Measurements from ENCODE around the gene HOXB1.

The HOXB1 gene

GRCh38 chr17:48490451-48490892 is 40.3 kb downstream of the HOXB1 start:
- in situ Hi-C loops (cut with HindIII; ENCODE audit: low sequenced_read_pairs), result no loop called here
- DNase-seq (ENCODE audit: low read depth), result no peak
- no peak for TF ChIP-seq CTCF (IDR thresholded peaks at IDR 0.05; ENCODE audit: low read depth, low read length, missing control alignments)

DNA sequence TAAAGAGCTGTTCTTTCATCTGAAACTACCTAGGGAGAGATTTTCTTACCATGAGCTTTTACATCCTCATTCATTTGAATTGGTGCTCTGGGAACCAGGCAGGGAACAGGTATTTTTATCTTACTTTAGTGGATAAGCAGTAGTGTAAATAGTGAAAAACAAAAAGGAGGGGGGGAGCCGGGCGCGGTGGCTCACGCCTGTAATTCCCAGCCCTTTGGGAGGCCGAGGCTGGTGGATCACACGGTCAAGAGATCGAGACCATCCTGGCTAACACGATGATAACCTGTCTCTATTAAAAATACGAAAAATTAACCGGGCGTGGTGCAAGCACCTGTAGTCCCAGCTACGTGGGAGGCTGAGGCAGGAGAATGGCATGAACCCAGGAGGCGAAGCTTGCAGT is 41.0 kb downstream of the HOXB1 start:
- no peak for DNase-seq (ENCODE audit: low read depth)
- in situ Hi-C loops (cut with HindIII; ENCODE audit: low sequenced_read_pairs), result no loop called here
- no peak for TF ChIP-seq CTCF (IDR thresholded peaks at IDR 0.05; ENCODE audit: low read depth, low read length, missing control alignments)
- H3K4me3 ChIP-seq (ENCODE audit: low read depth, low read length), result no peak overlapping the region

More at GRCh38 chr17:48490451-48490892, 40.3 kb downstream of the HOXB1 start:
- no peak overlapping the region for H3K4me3 ChIP-seq (ENCODE audit: low read depth, low read length)

- in situ Hi-C loops (cut with HindIII; ENCODE audit: low sequenced_read_pairs), result no loop called here
- no peak for DNase-seq (ENCODE audit: low read depth)
- no peak overlapping the region for H3K4me3 ChIP-seq (ENCODE audit: low read depth, low read length)
- TF ChIP-seq CTCF (IDR thresholded peaks at IDR 0.05; ENCODE audit: low read depth, low read length, missing control alignments), result no peak
These were observed 42.2 kb downstream of the HOXB1 start for GRCh38 chr17:48488548-48489106.

GRCh38 chr17:48487221-48487620 is 43.6 kb downstream of the HOXB1 start:
- in situ Hi-C loops (cut with HindIII; ENCODE audit: low sequenced_read_pairs), result no loop called here
- DNase-seq (ENCODE audit: low read depth), result no peak
- TF ChIP-seq CTCF (IDR thresholded peaks at IDR 0.05; ENCODE audit: low read depth, low read length, missing control alignments), result no peak
- no peak overlapping the region for H3K4me3 ChIP-seq (ENCODE audit: low read depth, low read length)

DNA sequence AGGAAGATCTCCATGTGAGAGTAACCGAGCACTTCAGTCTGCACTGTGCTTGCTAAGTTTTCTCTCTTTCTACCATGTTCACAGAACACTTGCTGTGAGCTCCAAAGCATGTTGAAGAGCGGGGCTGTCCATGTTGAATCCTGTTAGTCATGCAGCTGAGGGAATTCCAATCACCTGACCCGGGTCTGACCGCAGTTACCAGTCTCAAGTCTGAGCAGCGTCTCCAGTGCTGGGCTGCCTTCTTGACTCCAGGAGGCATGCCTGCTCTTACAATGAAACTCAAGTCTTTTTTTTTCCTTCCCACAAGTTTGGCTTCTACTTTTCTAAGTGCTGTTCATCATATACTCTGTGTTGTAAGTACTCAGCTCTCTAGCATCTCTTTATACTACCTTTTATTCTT is 44.3 kb downstream of the HOXB1 start:
- DNase-seq (ENCODE audit: low read depth), result peak; percentile 100
- in situ Hi-C loops (cut with HindIII; ENCODE audit: low sequenced_read_pairs), result no loop called here
- peak; percentile 53 for TF ChIP-seq CTCF (IDR thresholded peaks at IDR 0.05; ENCODE audit: low read depth, low read length, missing control alignments)
- no peak overlapping the region for H3K4me3 ChIP-seq (ENCODE audit: low read depth, low read length)

DNA sequence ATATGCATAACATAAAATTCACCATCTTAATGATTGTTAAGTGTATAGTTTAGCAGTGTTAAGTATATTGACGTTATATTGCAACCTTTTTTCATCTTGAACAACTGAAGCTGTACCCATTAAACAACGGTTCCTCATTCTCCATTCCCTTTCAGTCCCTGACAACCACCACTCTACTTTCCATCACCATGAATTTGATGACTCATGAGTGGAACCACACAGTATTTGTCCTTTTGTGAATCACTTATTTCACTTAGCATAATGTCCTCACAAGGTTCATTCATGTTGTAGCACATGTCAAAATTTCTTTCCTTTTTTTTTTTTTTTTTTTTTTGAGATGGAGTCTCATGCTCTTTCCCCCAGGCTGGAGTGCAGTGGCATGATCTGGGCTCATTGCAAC is 46.0 kb downstream of the HOXB1 start:
- no peak overlapping the region for H3K4me3 ChIP-seq (ENCODE audit: low read depth, low read length)
- no peak for TF ChIP-seq CTCF (IDR thresholded peaks at IDR 0.05; ENCODE audit: low read depth, low read length, missing control alignments)
- in situ Hi-C loops (cut with HindIII; ENCODE audit: low sequenced_read_pairs), result no loop called here
- DNase-seq (ENCODE audit: low read depth), result peak; percentile 58
